Colonic mucosa (tissue), 4 donors: ENCODE results near the gene TEKTIP1. TPM values are rescaled to one million over a fixed set of nuclear protein-coding genes. Genes with fewer than 3 reads are reported as not detected.

Source experiments
- DNase-seq: peaks from one replicate; pipeline ENCODE4 v3.0.0-alpha.2; 2020
- H3K27ac ChIP-seq: fragments of 200-600 bp; one replicate; pipeline ENCODE4 v1.8.0; 2021
- H3K27me3 ChIP-seq: fragments of 200-600 bp; one replicate; pipeline ENCODE4 v1.8.0; 2021
- H3K36me3 ChIP-seq: fragments of 200-600 bp; one replicate; pipeline ENCODE4 v1.8.0; 2021
- H3K4me1 ChIP-seq: fragments of 200-600 bp; one replicate; pipeline ENCODE4 v1.8.0; 2021; ENCODE audit warnings: mild to moderate bottlenecking
- H3K4me3 ChIP-seq: fragments of 200-600 bp; one replicate; pipeline ENCODE4 v1.8.0; 2021
- H3K9ac ChIP-seq, 2 donors: one replicate each; pipeline ENCODE4 v1.7.0; 2013; ENCODE audit warnings: control low read depth in 2 of 2, low read depth in 2 of 2, low read length in 2 of 2
- H3K9me3 ChIP-seq: fragments of 200-600 bp; one replicate; pipeline ENCODE4 v1.8.0; 2021
- CTCF ChIP-seq: fragments of 200-600 bp; IDR thresholded peaks from one replicate; pipeline ENCODE4 v1.8.0; 2022; ENCODE audit warnings: antibody characterized with exemption, mild to moderate bottlenecking
- intact Hi-C: fragments of 100-400 bp; cut with DNase I; formaldehyde crosslinking; loops from one replicate; pipeline ENCODE4 v1.14.1; 2022
- total RNA-seq, 2 donors: library from RNA; stranded (reverse); fragmentation: NEBNext Ultra II Directional in 1 of 2; extraction: Animal tissue kit (Norgen Biotek cat#: 25700) in 1 of 2; gene quantifications; one replicate each; pipeline ENCODE4 v1.2.1, GENCODE V29; 2021
- donor health status: healthy.
- donor health status: DM: no; HTN: no; CAD: no.
- donor health status: DM: no; HTN: no; CAD: no.

TEKTIP1 gene
- total RNA-seq, 2 donors from 2014 or later: 1.5 to 4.7 TPM

GRCh38 chr19:3590991-3591659 is 52.2 kb downstream of the TEKTIP1 start:
- Histone ChIP-seq H3K4me3 (no peak overlapping the region), H3K4me1 (no peaks in the 10 kb centered on the region), H3K27me3 (no peaks in the 10 kb centered on the region), H3K9me3 (no peaks in the 10 kb centered on the region), H3K9ac (no peak overlapping the region), H3K27ac (no peak overlapping the region), H3K36me3 (no peaks in the 10 kb centered on the region)
- no peak for DNase-seq
- no peak for TF ChIP-seq CTCF
- intact Hi-C loops: no loop called here

- Histone ChIP-seq H3K4me3 (no peak overlapping the region), H3K9me3 (no peaks in the 10 kb centered on the region), H3K36me3 (no peaks in the 10 kb centered on the region), H3K4me1 (no peaks in the 10 kb centered on the region), H3K27me3 (no peaks in the 10 kb centered on the region), H3K9ac (no peak overlapping the region), H3K27ac (no peak overlapping the region)
- no peak for DNase-seq
- no peak for TF ChIP-seq CTCF
- intact Hi-C loops: no loop called here
These were observed 53.1 kb downstream of the TEKTIP1 start for GRCh38 chr19:3591876-3592613.

- no peak overlapping the region for H3K27ac ChIP-seq
- no peaks in the 10 kb centered on the region for H3K27me3 ChIP-seq
- H3K9ac ChIP-seq: no peak overlapping the region
- no peak overlapping the region for H3K4me3 ChIP-seq
- intact Hi-C loops: no loop called here
- no peaks in the 10 kb centered on the region for H3K9me3 ChIP-seq
- DNase-seq: no peak
- no peaks in the 10 kb centered on the region for H3K4me1 ChIP-seq
- no peaks in the 10 kb centered on the region for H3K36me3 ChIP-seq
- no peak for TF ChIP-seq CTCF
These were observed 54.2 kb downstream of the TEKTIP1 start for GRCh38 chr19:3593156-3593555.

Other genes starting within 250 kb of the TEKTIP1 start
- 10 to 100 TPM; 42.0 to 71.3 TPM for gene NFIC, start 172.6 kb upstream of the TEKTIP1 start, total RNA-seq
- 10 to 100 TPM; 16.1 to 59.0 TPM for gene SMIM24, start 58.6 kb upstream of the TEKTIP1 start, total RNA-seq
- 1 to 10 TPM; 4.3 to 6.2 TPM for gene SMIM44, start 55.7 kb upstream of the TEKTIP1 start, total RNA-seq
- gene DOHH, start 38.5 kb upstream of the TEKTIP1 start, total RNA-seq: 10 to 100 TPM in 1 of 2 donors, 1 to 10 TPM in 1; 9.5 to 24.4 TPM
- 10 to 100 TPM; 45.8 to 62.5 TPM for gene FZR1, start 32.9 kb upstream of the TEKTIP1 start, total RNA-seq
- 10 to 100 TPM; 28.4 to 54.3 TPM for gene MFSD12, start 18.4 kb downstream of the TEKTIP1 start, total RNA-seq
- 100 to 1,000 TPM in 1 of 2 donors, 10 to 100 TPM in 1; 87.9 to 118 TPM for gene HMG20B, start 33.8 kb downstream of the TEKTIP1 start, total RNA-seq
- 1 to 10 TPM in 1 of 2 donors, under 1 TPM in 1; 0.40 to 1.1 TPM for gene GIPC3, start 46.3 kb downstream of the TEKTIP1 start, total RNA-seq
- 1 to 10 TPM; 1.5 to 1.7 TPM for gene TBXA2R, start 67.7 kb downstream of the TEKTIP1 start, total RNA-seq
- 10 to 100 TPM; 12.0 to 35.1 TPM for gene CACTIN, start 87.6 kb downstream of the TEKTIP1 start, total RNA-seq
- gene PIP5K1C, start 161.3 kb downstream of the TEKTIP1 start, total RNA-seq: 10 to 100 TPM; 22.8 to 31.2 TPM
- 100 to 1,000 TPM; 268 to 296 TPM for gene TJP3, start 169.2 kb downstream of the TEKTIP1 start, total RNA-seq
- 10 to 100 TPM; 21.0 to 29.3 TPM for gene APBA3, start 222.5 kb downstream of the TEKTIP1 start, total RNA-seq
- 10 to 100 TPM; 73.7 to 86.9 TPM for gene MRPL54, start 223.5 kb downstream of the TEKTIP1 start, total RNA-seq
- not detected for gene RAX2, start 233.1 kb downstream of the TEKTIP1 start, total RNA-seq
- 1 to 10 TPM in 1 of 2 donors, under 1 TPM in 1; 0.66 to 1.2 TPM for gene MATK, start 247.2 kb downstream of the TEKTIP1 start, total RNA-seq